Activated CD4-positive, alpha-beta T cell treated with anti-CD3 and anti-CD28 coated beads, Interleukin-2, Interleukin-4, amounts not matched to agents 100 ng/mL and 50 ng/mL, durations not matched to agents 16 hours and 8 hours (primary cell): ENCODE measurements around the gene NFIX.

Source experiments
- DNase-seq: peaks from one replicate; pipeline ENCODE4 v3.0.0-alpha.2; 2020; ENCODE audit warnings: low spot score

The NFIX gene

DNA sequence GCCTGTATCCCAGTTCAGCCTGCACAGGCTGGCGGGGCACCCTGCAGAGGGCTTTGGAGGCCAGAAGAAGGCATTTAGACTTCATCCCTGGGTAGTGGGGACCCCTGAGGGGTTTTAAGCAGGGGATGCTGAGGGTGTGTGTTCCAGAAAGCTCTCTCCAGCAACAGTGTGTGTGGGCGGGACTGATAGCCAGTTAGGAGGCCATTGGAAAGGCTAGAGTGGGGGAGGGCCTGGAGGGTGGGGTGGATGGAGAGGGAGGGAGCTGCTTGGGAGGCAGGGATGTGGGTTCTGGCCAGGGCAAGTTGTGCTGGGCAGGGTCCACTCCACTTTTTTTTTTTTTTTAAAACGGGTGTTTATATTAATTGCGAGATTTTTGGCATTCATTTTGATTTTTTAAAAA lies 79.1 kb downstream of the NFIX start:
- no peak for DNase-seq

DNA sequence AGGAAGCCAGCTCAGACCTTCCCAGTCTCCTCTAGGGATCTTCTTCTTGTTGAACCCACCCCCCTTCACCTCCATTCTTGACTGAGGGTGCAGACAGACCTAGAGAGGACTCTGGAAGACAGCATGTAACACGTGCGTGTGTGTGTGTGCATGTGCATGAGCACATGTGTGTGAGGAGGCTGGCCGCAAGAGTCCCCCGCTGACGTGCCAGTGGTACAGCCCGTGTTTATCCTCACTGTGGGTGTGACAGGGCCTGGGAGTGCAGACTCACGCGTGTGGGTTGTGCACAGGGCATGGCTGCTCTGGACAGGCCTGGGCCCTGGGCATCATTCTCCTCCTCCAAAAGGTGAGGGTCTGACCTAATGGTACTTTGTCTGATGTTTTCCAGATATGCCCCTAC lies 81.0 kb downstream of the NFIX start:
- no peak for DNase-seq

DNA sequence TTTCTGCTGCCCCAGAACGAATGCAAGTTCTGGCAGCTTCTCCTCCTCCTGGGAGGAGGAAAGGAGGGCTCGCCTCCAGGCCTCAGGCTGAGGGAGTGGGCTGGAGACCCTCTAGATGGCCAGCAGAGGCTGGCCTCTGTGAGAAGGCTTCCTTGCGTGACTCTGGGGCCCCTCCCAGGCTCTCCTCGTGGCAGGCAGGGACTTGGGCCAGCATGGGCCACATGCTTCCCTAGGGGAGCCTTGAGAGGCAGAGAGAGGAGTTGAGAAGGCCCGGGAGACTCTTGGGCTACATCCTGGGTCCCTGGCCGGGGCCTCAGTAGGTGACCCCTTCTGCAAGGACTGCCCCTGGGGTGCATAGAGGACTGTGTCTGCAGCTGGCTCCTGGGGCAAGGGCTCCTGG lies 81.5 kb downstream of the NFIX start:
- no peak for DNase-seq

DNA sequence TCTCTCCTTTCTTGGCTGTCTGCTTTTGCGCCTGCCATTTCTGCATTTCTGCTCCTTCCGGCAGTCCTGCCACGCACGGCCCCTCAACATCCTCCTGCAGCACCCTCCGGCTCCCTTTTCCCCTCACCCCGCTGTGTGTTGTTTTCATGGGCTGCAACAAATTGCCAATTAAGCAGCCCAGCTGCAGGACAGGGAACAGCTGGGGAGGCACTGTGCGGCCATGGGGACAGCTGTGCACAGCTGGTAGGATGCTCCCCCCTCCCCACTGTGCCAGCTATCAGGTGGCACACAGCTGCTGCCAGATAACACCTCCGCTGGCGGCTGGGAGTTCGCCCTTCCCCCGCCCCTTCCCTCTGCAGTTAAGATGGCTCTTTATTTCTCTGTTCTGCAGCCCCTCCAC lies 82.0 kb downstream of the NFIX start:
- DNase-seq = no peak

DNA sequence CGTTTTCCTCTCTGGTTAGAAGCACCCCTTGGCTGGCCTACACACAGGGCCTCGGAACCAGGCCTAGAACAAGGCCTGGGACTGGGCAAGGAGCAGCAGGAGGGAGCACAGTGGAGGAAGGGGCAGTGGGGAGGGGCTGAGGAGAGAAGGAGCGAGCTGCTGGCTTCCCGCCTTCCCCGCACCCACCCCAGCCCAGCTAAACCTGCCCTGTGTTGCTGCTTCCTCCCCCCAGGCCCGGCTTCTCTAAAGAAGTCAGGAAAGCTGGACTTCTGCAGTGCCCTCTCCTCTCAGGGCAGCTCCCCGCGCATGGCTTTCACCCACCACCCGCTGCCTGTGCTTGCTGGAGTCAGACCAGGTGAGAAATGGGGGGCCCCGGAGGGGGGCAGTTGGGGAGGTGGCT lies 83.1 kb downstream of the NFIX start:
- DNase-seq = no peak

DNA sequence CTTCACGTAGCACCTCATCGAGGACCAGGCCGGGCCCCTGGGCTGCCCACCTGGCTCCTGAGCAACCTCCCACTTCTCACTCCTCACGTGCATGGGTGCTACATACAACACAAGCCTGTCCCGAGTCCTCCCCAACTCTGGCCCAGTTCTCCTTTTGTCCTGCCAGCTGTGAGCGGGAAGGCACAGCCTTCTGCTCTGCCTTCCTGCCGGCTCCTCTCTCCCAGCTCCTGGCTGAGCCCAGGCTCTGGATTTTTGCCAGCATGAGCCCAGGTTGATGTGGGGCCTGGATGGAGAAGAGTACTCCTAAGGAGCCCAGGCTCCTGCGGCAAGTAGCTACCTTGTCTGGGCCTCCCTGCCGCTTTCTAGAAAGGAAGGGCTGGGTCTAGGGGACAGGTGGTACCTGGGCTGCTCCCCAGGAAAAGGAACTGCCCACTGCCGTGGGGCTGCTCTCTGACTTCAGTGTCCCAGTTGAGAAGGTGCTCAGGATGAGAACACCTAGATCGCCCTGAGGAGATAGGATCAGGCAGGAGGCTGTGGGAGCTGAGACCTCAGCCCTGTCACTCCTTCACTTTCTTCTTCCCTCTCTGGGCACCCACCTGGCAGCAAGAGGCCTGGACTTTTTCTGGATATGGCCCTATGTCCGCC lies 83.7 kb downstream of the NFIX start:
- DNase-seq = no peak

DNA sequence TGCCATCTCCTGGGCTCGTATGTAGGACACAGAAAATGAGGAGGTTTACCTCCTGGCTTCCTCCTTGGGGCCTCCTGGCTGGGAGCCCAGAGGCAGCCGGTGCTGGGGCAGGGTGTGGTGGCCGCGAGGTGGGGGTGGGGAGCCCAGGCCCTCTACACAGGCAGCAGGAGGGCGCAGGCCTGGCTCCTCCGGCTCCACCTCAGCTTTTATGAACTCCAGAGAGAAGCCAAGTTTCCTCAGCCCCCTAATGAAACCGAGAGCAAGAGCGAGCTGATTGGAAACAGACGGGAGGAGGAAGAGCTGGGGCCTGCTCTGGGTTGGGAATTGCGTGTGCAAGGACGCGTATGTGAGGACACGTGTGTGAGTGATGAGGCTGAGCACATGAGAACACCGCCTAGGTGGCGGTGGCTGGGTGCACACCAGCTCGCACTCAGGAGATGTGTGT lies 84.3 kb downstream of the NFIX start:
- DNase-seq = no peak

DNA sequence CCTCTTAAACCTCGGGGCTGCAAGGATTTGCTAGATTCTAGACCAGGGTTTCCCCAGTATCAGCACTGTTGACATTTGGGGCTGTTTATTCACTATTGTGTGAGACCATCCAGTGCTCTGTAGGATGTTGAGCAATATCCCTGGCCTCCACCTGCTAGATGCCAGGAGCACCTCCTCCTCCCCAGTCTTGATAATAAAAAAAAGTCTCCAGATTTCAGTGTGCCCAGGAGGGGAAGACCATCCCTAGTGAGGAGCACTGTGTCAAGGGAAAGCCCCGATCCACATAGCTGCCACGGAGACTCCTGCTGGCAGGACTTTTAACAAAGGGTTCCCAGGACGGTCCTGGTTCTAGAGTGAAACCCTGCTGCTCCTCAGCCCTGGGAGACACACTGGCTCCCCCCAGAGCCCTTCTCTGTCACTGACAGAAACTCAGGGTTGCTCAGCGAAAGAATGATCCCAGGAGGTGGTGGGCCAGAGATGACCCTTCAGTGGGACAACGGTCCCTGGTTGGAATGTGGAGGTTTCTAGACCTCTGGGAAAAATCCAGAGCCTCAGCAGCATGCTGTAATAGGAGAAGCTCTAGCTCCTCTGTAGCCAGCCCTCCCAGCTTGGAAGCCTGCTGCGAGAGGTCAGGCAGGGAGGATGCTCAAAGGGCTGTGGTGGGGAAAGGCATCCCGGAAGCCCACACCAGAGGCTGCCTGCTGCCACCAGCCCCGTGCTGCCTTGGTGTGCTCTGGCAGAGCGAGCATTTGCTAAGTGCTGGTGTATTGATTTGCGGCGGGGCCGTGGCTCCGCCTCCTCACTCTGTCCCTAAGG lies 87.1 kb downstream of the NFIX start:
- DNase-seq = no peak

DNA sequence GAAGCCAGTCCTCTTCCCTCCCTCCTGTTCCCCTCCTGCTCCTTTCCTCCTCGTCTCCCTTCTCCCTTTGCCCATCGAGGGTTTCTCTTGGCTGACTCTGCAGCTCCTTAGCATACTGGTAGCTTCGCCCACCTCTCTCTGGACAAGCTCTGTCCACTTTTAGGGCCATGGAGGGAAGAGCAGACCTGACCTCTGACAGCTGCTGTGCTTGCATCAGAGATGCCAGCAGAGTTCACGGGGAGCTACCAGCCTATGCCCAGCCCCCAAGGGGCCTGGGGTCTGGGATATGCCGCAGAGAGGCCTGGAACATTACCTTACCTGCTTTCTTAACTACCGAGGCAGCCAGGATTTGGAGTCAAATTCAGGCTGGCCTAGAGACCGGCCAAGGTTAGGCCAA lies 87.7 kb downstream of the NFIX start:
- no peak for DNase-seq

DNA sequence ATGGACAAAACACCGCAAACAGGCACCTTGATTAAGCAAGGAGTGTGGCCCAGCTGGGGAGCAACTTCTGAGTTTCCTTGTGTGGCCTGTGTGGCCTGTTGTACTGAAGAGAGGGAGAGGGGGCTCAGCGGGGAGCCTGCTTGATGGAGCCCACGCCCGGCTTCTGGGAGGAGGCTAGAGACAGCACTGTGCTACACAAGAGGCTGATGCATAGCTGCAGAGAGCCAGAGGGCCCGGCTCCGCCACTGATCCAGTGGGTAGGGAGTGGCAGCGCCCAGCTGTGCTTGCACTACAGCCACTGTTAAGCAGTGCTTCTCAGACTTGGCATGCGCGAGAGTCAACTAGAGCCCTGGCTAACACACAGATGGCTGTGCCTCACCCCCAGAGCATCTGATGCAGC lies 88.4 kb downstream of the NFIX start:
- DNase-seq = no peak

DNA sequence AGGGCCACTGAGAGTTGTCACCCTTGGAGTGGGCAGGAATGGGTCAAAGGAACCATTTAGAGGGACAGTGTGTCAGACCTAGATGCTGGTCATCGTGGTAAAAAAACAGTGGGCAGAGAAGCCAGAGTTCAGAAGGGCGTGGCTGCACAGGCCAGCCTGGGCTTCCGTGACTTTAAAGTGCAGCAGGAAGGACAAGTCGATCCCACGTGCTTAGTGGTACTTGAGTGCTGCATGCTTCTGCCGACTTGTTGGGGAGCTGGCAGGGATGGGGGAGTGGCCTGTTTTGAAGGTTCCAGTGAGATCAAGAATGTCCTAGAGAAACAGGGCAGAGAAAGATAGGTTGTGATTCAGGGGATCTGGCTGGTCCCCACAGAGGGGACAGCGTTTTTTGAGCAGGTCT lies 90.4 kb downstream of the NFIX start:
- no peak for DNase-seq

DNA sequence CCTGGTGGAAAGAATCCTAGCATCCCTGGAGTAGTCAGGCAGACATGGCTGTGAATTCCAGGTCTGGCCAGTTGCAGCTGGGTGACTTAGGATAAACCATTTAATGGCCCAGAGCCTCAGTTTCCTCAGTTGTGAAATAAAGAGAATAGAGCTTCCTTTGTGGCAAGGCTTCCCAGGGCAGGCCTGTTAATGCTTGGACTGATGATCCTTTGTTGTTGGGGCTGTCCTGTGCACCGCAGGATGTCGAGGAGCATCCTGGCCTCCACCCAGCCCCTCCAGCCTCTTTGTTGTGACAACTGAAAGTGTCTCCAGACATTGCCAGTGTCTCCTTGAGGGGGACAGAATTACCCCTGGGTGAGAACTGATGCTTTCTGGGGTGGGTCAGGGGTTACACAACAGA lies 91.1 kb downstream of the NFIX start:
- no peak for DNase-seq

DNA sequence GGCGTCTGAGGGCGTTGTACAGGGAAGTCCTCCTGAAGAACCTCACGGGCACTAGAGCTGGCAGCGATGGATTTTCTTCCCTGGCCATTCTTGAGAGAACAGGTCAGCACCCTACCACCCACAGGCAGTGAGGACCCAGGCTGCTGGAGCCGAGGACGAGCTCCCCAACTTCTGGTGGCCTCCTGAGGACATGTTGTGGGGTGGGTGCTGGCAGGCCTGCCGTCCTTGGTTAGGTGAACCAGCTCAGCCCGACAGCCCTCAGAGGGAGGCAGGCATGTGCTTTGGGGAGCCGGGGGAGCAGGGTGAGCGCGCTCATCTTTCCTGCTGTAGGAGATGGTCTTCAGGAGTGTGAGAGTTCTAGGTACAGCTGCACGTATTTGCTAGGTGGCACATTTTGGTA lies 92.0 kb downstream of the NFIX start:
- no peak for DNase-seq

DNA sequence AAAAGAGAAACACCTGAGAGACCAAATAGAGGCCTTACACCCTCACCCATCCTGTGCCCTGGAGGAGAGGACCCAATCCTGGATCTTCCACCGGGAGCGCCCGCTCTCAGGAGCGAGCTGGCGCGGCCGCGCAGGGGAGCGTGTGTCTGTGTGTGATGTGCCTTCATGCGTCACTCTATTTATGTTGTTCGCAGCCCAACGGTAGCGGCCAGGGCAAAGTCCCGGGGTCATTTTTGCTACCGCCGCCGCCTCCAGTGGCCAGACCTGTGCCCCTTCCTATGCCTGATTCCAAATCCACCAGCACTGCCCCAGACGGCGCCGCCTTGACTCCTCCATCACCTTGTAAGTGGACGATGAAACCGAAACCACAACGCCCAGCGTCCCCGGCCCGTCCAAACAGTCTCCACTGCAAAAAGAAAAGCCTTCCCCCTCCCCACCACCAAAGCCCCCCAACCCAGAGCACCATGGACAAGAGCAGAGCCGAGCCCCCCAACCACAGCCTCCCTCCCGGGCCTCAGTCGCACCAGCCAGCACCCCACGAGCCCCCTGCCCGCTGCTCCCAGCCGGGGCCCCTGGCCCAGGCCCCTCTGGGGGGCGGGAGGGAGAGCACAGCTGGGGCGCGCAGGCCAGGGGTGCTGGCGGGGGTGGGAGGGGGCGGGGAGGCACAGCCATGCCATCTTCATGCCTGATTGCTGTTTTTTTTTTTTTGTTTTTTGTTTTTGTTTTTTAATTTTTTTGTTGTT lies 92.7 kb downstream of the NFIX start:
- no peak for DNase-seq

DNA sequence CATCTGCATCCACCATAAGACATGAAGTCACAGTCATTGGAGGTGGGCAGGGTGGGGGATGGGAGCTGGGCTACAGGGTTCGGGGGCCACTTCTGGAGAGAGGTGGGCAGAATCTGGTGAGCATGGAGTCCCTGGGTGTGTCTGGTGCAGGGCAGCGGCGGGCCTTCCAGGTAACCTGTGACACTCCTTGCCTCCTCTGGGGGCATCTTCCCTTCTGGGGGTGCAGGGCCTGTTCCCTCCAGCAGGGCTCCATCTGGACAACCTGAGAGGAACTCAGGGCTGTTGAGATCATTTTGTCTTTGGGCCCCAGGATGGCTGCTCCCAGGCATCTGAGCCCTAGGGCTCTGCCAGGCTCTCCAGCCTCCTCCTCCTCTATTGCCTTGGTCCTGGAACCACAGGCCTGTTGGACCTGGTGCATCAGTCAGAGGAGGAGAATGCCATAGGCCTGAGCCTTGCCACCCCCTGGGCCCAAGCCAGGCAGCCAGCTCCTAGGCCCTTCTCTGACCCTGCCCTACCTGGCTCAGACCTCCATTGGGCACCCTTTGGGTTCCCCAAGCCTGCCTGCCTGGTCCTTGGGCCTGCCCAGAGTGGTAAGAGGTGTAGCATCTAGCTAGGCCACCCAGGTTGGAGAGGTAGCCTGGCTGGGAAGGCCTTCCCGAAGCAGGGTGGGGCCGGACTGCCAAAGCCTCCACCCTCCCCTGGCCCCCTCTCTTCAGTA lies 94.0 kb downstream of the NFIX start:
- DNase-seq = no peak

DNA sequence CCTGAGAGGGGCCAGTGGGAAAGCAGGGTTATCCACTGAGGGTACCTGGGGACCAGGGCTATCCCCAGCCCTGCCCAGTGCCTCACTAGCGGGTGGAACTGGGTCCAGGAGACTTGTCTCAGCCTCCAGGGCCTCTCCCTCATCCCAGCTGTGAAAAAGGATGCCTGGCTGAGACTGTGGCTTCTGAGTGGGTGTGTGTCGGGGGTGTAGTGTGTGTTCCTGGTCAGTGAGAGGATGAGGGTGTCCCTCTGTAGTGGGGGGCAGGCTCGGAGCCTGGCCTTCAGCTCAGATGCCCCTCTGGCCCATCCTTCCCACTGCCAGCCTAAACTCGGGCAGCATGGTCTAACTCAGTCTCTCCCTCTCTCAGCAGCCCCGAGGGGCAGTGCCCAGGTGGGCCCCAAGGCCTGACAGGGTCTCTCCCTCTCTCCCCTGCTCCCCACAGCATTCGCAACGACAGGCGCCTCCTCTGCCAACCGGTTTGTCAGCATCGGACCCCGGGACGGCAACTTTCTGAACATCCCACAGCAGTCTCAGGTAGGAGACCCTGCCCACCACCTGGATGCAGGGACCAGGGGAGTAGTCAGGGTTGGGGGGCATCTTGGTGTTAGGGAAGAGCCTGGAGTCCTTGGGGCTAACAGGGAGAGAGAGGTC lies 94.7 kb downstream of the NFIX start:
- DNase-seq = no peak

DNA sequence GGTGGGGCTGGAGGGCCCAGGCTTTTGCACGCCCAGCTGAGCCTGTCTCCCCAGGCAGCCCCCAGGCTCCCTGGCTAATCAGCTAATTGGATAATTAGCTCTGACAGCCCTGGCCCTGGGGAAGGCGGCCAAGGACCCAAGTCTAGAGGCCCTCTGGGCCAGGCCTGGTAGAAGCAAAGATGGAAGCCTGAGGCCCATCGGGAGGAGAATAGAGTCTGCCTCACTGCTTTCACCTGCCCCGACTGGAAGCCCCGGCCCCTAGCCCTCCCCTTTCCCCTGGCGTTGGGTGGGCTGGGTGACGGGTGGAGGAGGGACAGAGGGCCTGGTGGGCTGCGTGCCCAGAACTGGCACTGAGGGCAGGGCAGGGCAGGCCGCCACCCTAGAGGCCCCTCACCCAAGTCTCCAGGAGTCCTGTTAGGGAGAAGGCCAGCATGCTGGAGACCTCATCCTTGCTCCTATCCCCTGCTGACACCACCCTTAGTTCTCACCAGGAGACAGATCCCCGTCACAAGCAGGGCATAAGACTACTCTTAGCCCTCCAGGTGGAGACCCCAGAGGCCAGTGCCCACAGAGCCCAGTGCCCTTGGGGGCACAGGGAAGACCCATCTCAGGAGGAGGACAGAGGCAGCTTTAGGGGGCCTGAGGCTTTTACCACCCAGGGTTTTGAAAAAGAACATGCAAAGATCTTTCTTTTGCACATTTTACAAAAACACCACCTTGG lies 95.4 kb downstream of the NFIX start:
- DNase-seq = no peak

DNA sequence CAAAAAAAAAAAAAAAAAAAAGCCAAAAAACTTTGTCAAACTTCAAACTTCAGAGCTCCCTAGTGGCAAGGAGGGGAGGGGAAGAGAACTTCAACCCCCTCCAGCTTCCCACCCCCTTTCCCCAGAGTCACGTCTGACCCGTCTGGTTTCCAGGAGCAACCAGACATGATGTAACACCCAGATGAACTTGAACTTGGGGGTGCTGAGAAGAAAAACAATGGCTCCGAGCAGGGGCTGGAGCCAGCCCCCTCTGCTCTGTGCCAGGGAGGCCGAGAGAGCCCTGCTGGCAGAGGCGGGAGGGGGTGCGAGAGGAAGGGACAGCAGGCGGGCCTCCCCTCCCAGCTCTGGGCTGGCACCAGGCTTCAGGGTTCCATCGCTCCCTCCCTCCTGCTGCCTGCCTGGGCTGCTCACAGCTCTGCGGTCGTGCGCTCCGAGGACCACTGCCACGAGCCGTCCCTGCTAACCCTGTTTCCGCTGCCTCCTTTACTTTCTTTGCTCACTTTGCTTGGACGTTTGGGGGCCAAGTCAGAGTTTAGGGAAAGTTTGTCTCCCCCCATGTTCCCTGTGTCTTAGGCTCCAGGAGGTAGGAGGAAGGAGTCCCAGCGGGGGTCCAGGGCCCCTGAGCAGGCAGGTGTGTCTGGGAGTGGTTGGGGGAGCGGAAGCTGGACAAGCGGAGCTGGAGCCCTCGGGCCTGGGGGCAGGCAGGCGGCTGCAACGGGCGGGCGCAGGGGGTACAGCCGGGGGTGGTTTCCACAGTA lies 96.3 kb downstream of the NFIX start:
- no peak for DNase-seq

DNA sequence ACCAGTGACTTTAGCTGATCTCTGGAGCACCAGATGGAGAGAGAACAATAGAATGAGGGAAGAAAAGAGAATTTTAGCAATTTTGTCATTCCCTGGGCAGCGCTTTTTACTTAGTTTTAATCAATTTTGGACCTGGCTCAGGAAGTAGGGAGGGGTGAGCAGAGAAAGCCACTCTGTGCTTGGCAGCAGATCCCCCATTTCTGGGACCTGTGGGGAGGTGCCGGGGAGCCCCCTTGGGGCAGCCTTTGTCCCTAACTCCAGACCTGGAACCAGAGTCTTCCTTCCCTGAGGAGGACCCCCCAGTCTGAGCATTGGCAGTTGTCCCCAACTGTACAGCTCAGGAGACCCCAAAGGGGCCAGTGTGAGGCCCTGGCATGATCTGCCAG lies 96.9 kb downstream of the NFIX start:
- no peak for DNase-seq

DNA sequence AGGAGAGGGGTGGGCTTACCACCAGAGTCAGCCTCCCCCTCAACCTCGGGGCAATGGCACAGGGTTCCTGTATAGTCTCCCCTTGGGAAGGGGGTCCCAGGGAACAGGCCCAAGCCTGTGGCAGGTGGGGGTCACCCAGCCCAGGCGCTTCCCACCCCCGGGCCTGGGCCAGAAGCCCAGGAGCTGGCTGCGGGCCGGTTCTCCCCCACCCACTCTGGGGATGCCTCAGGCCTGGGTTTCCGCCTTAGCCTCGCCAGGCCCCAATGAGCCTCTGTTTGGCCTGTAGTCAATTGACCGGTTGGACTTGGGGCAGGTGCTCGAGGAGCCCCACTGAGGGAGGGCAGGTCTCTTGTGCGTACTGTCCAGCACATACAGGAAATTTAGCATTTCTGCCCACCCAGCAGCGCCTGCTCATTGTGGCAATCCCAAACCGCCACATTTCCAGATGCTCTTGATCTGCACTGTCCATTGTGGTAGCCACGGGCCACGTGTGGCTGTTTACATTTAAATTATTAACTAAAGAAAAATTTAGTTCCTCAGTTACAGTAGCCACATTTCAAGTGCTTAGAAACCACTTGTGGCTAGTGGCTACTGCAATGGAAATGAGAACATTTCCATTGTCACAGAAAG lies 97.4 kb downstream of the NFIX start:
- DNase-seq = no peak
